ENCODE results near the gene BCAS4.

DNA sequence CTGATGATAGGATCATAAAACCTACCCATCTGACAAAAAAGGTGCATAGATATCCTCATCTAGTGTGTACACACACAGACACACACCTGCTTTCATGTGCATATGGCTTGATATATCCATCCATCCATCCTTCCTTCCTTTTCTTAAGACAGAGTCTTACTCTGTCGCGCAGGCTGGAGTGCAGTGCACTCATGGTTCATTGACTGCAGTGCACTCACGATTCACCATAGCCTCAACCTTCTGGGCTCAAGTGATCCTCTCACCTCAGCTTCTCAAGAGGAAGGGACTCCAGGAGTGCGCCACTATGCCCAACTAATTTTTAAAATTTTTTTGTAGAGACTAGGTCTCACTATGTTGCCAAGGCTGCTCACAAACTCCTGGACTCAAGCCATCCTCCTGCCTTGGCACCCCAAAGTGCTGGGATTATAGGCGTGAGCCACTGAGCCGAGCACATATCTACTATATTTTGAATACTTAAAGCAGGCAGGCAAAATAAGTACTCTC is 109.3 kb downstream of the BCAS4 start:
- TF ChIP-seq POLR2A (IDR thresholded peaks at IDR 0.05; ENCODE audit: low read length) (no peak), GATA1 (IDR thresholded peaks at IDR 0.05; ENCODE audit: low read depth, low read length) (no peak)
